HEK293 (cell line): Measurements from ENCODE around the gene RTCA.

Experiments used
- CTCF ChIA-PET: fragments of 350-600 bp; formaldehyde crosslinking; extraction: SDS; loops from one replicate; lab custom pipeline; 2021; ENCODE audit warnings: antibody characterized with exemption; lab: Yijun Ruan, JAX
- POLR2A ChIA-PET: fragments of 300-600 bp; formaldehyde crosslinking; extraction: SDS; loops from one replicate; lab custom pipeline; 2020; ENCODE audit warnings: antibody characterized with exemption, inconsistent platforms; lab: Yijun Ruan, JAX
- H3K27ac ChIP-seq: fragments of 200-500 bp; sonication (Bioruptor generic); 2 replicates; pipeline ENCODE4 v1.5.1; 2014; ENCODE audit warnings: low read depth, low read length, control low read depth, inconsistent platforms; ENCODE audit errors: extremely low read depth
- H3K36me3 ChIP-seq, 2 experiments: fragments of 200-500 bp in 1 of 2; sonication (Bioruptor generic) in 1 of 2; 1 replicate in 1 of 2; 2 replicates in 1 of 2; pipeline ENCODE4 v1.5.1; 2014 to 2017; ENCODE audit warnings: inconsistent platforms in 2 of 2, low read length in 2 of 2; ENCODE audit not compliant: control insufficient read depth in 2 of 2, insufficient read depth in 1 of 2
- H3K4me1 ChIP-seq: fragments of 200-500 bp; sonication (Bioruptor generic); 2 replicates; pipeline ENCODE4 v1.5.1; 2014; ENCODE audit warnings: mild to moderate bottlenecking, low read length, inconsistent platforms; ENCODE audit not compliant: control insufficient read depth, insufficient read depth
- H3K4me3 ChIP-seq: 2 replicates; pipeline ENCODE4 v1.5.1; 2011; ENCODE audit warnings: low read depth, mild to moderate bottlenecking, control low read depth, low read length, moderate library complexity
- H3K9me3 ChIP-seq: fragments of 200-500 bp; sonication (Bioruptor generic); 2 replicates; pipeline ENCODE4 v1.5.1; 2014; ENCODE audit warnings: low read depth, low read length, inconsistent platforms; ENCODE audit not compliant: control insufficient read depth, insufficient read depth
- ELK4 ChIP-seq: IDR thresholded peaks from 2 replicates; pipeline ENCODE4 v1.6.1; 2011; ENCODE audit warnings: mild to moderate bottlenecking, low read depth, low read length, borderline replicate concordance
- GLIS1 ChIP-seq: fragments of 450-650 bp; formaldehyde crosslinking; IDR thresholded peaks from 2 replicates; pipeline ENCODE4 v1.5.1; 2016; ENCODE audit warnings: missing biosample characterization, missing genetic modification characterization
- RBAK ChIP-seq: fragments of 450-650 bp; formaldehyde crosslinking; IDR thresholded peaks from 2 replicates; pipeline ENCODE4 v1.5.1; 2016; ENCODE audit warnings: missing biosample characterization, missing genetic modification characterization
- SP7 ChIP-seq: fragments of 450-650 bp; formaldehyde crosslinking; IDR thresholded peaks from 2 replicates; pipeline ENCODE4 v1.5.1; 2016; ENCODE audit warnings: missing biosample characterization, missing genetic modification characterization
- ZFP37 ChIP-seq: fragments of 450-650 bp; formaldehyde crosslinking; IDR thresholded peaks from 2 replicates; pipeline ENCODE4 v1.5.1; 2016; ENCODE audit warnings: missing biosample characterization, missing genetic modification characterization
- ZFP69B ChIP-seq: fragments of 450-650 bp; formaldehyde crosslinking; IDR thresholded peaks from 2 replicates; pipeline ENCODE4 v1.5.1; 2016; ENCODE audit warnings: missing biosample characterization, missing genetic modification characterization
- ZNF121 ChIP-seq: fragments of 450-650 bp; formaldehyde crosslinking; IDR thresholded peaks from 2 replicates; pipeline ENCODE4 v1.5.1; 2016; ENCODE audit warnings: missing biosample characterization, missing genetic modification characterization
- ZNF133 ChIP-seq: fragments of 450-650 bp; formaldehyde crosslinking; IDR thresholded peaks from 2 replicates; pipeline ENCODE4 v1.5.1; 2016; ENCODE audit warnings: missing biosample characterization, missing genetic modification characterization
- ZNF174 ChIP-seq: fragments of 450-650 bp; formaldehyde crosslinking; IDR thresholded peaks from 2 replicates; pipeline ENCODE4 v1.5.0; 2017; ENCODE audit warnings: missing biosample characterization, mild to moderate bottlenecking, missing genetic modification characterization
- ZNF18 ChIP-seq: fragments of 450-650 bp; formaldehyde crosslinking; IDR thresholded peaks from 2 replicates; pipeline ENCODE4 v1.5.1; 2016; ENCODE audit warnings: missing biosample characterization, missing genetic modification characterization
- ZNF223 ChIP-seq: fragments of 450-650 bp; formaldehyde crosslinking; IDR thresholded peaks from 2 replicates; pipeline ENCODE4 v1.5.1; 2016; ENCODE audit warnings: missing biosample characterization, missing genetic modification characterization
- ZNF350 ChIP-seq: fragments of 450-650 bp; formaldehyde crosslinking; IDR thresholded peaks from 2 replicates; pipeline ENCODE4 v1.5.0; 2017; ENCODE audit warnings: missing biosample characterization, mild to moderate bottlenecking, missing genetic modification characterization
- ZNF366 ChIP-seq: fragments of 450-650 bp; formaldehyde crosslinking; conservative IDR thresholded peaks from 2 replicates; pipeline ENCODE4 v1.5.1; 2016; ENCODE audit warnings: missing biosample characterization, missing genetic modification characterization
- ZNF394 ChIP-seq: fragments of 450-650 bp; formaldehyde crosslinking; IDR thresholded peaks from 2 replicates; pipeline ENCODE4 v1.5.1; 2016; ENCODE audit warnings: missing biosample characterization, missing genetic modification characterization, mild to moderate bottlenecking, moderate library complexity, borderline replicate concordance
- ZNF658 ChIP-seq: fragments of 450-650 bp; formaldehyde crosslinking; IDR thresholded peaks from 2 replicates; pipeline ENCODE4; 2016; ENCODE audit warnings: missing biosample characterization, missing genetic modification characterization
- ZNF670 ChIP-seq: fragments of 450-650 bp; formaldehyde crosslinking; IDR thresholded peaks from 2 replicates; pipeline ENCODE4 v1.5.1; 2016; ENCODE audit warnings: missing biosample characterization, missing genetic modification characterization, low read depth
- ZNF701 ChIP-seq: fragments of 450-650 bp; formaldehyde crosslinking; IDR thresholded peaks from 2 replicates; pipeline ENCODE4 v1.5.1; 2016; ENCODE audit warnings: missing biosample characterization, missing genetic modification characterization
- ZNF792 ChIP-seq: fragments of 450-650 bp; formaldehyde crosslinking; IDR thresholded peaks from 2 replicates; pipeline ENCODE4 v1.5.1; 2016; ENCODE audit warnings: missing biosample characterization, missing genetic modification characterization
- TF ChIP-seq, protein P1 (sequence below): fragments of 450-650 bp; formaldehyde crosslinking; IDR thresholded peaks from 2 replicates; pipeline ENCODE4 v1.5.1; 2016; ENCODE audit warnings: missing biosample characterization, missing genetic modification characterization
- TF ChIP-seq, protein P2 (sequence below): fragments of 450-650 bp; formaldehyde crosslinking; IDR thresholded peaks from 2 replicates; pipeline ENCODE4; 2016; ENCODE audit warnings: missing biosample characterization, missing genetic modification characterization
- TF ChIP-seq, protein P3 (sequence below): fragments of 450-650 bp; formaldehyde crosslinking; IDR thresholded peaks from 2 replicates; pipeline ENCODE4 v1.5.1; 2016; ENCODE audit warnings: missing biosample characterization, missing genetic modification characterization

The RTCA gene

DNA sequence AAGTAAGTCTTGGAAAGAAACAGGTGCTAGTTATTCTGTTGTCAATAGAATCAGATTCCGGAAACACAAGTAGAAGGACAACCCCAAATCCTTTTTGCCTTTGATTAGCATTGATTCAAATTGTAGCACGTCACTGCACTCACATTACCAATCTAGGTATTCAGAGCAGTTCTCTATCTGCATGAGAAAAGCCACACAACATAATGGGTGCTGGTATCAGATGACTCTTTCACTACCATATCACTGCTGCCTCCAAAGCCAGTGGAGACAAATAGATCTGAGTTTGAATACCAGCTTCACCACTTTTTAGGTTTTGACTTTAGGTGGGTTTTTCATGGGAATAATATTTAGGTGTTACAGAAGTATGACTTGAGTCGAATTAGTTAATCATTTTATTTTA lies 38.9 kb downstream of the RTCA start:
- Histone ChIP-seq H3K36me3 (no peaks in the 10 kb centered on the region), H3K4me1 (no peaks in the 10 kb centered on the region), H3K27ac (no peak overlapping the region), H3K9me3 (no peaks in the 10 kb centered on the region), H3K4me3 (no peak overlapping the region)
- ChIA-PET CTCF (no interaction called here), POLR2A (no interaction called here)
- TF ChIP-seq ZNF223 (tag by site-specific recombination) (no peak), ZFP69B (tag by site-specific recombination) (no peak)
- TF ChIP-seq, protein P1, sequence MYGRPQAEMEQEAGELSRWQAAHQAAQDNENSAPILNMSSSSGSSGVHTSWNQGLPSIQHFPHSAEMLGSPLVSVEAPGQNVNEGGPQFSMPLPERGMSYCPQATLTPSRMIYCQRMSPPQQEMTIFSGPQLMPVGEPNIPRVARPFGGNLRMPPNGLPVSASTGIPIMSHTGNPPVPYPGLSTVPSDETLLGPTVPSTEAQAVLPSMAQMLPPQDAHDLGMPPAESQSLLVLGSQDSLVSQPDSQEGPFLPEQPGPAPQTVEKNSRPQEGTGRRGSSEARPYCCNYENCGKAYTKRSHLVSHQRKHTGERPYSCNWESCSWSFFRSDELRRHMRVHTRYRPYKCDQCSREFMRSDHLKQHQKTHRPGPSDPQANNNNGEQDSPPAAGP, result no peak
- TF ChIP-seq, protein P2, sequence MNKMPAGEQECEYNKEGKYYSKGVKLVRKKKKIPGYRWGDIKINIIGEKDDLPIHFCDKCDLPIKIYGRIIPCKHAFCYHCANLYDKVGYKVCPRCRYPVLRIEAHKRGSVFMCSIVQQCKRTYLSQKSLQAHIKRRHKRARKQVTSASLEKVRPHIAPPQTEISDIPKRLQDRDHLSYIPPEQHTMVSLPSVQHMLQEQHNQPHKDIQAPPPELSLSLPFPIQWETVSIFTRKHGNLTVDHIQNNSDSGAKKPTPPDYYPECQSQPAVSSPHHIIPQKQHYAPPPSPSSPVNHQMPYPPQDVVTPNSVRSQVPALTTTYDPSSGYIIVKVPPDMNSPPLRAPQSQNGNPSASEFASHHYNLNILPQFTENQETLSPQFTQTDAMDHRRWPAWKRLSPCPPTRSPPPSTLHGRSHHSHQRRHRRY, result no peak

DNA sequence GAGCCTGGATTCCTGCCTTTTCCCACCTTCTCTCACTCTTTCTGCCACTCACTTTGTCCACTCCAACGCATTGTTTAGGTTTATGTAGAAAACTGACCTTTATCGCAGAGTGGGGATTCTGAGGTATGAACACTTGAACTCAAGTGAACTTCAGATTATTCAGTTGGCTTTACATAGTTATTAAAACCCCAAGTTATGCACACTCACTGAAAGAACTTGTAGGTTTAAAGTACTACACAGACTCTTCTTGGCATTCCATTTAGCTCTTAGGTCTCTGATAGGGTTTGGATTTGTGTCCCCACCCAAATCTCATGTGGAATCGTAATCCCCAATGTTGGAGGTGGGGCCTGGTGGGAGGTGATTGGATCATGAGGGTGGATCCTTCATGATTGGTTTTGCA lies 39.9 kb downstream of the RTCA start:
- TF ChIP-seq GLIS1 (no peak), RBAK (tag by site-specific recombination) (no peak), ZNF670 (tag by site-specific recombination) (no peak), ZNF121 (tag by site-specific recombination) (no peak), ZNF350 (tag by site-specific recombination) (no peak), ZNF394 (no peak), ELK4 (no peak), ZNF701 (tag by site-specific recombination) (no peak), ZNF366 (tag by site-specific recombination) (no peak), ZNF658 (tag by site-specific recombination) (no peak), ZNF18 (tag by site-specific recombination) (no peak), ZFP37 (no peak), SP7 (tag by site-specific recombination) (no peak), ZNF174 (tag by site-specific recombination) (no peak), ZNF133 (tag by site-specific recombination) (no peak), ZNF792 (tag by site-specific recombination) (no peak)
- TF ChIP-seq, protein P3, sequence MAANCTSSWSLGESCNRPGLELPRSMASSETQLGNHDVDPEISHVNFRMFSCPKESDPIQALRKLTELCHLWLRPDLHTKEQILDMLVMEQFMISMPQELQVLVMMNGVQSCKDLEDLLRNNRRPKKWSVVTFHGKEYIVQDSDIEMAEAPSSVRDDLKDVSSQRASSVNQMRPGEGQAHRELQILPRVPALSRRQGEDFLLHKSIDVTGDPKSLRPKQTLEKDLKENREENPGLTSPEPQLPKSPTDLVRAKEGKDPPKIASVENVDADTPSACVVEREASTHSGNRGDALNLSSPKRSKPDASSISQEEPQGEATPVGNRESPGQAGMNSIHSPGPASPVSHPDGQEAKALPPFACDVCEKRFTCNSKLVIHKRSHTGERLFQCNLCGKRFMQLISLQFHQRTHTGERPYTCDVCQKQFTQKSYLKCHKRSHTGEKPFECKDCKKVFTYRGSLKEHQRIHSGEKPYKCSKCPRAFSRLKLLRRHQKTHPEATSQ (tag by site-specific recombination), result no peak
- TF ChIP-seq, all 188 proteins: peak for 0
- Histone ChIP-seq H3K4me1 (no peaks in the 10 kb centered on the region), H3K36me3 (no peaks in the 10 kb centered on the region), H3K9me3 (no peaks in the 10 kb centered on the region), H3K4me3 (no peak overlapping the region), H3K27ac (no peak overlapping the region)
- POLR2A ChIA-PET, result no interaction called here
- CTCF ChIA-PET, result no interaction called here
